ENCODE data around the gene FOLR3.
"Not testable (repeated sequence)": the region's sequence is repeated elsewhere in the genome, so short reads cannot be mapped to it uniquely, and the experiment has no call there.

FOLR3 gene

DNA sequence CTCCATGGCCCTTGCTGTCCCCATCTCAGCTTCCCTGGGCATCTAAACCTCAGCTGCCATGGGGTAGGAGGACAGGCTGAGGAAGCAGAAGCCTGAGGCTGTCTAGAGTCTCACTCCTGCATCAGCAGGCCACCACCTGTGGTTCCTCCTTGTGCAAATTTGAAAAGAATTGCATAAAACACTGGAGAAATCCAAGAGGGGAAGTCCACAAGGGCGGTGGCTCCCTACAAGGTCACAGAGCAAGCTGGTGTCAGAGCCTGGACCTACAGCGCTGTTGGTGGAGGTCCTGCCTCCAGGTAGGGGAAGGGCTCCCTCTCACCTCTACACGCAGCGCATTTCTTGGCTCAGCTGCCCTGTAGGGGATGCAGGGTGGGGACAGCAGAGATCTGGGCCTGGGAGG, at the start of gene FOLR3:
Gene FOLR3, plus strand, starts transcription at position 253 of the 400 bp plus-strand sequence. CDS start 228 bp downstream, outside the sequence.
- not testable (repeated sequence) for DNase-seq (ENCODE audit: extremely low read depth in 1 of 2, low read depth in 1 of 2)

- no peak for DNase-seq (ENCODE audit: extremely low read depth in 1 of 2, low read depth in 1 of 2)
Observed at GRCh38 chr11:72088076-72088808, 47.3 kb upstream of the FOLR3 start.

- no peak for DNase-seq (ENCODE audit: extremely low read depth in 1 of 2, low read depth in 1 of 2)
Observed at GRCh38 chr11:72091292-72091691, 44.2 kb upstream of the FOLR3 start.

- DNase-seq (ENCODE audit: extremely low read depth in 1 of 2, low read depth in 1 of 2), result no peak
Observed at GRCh38 chr11:72098741-72099140, 36.8 kb upstream of the FOLR3 start.

DNA sequence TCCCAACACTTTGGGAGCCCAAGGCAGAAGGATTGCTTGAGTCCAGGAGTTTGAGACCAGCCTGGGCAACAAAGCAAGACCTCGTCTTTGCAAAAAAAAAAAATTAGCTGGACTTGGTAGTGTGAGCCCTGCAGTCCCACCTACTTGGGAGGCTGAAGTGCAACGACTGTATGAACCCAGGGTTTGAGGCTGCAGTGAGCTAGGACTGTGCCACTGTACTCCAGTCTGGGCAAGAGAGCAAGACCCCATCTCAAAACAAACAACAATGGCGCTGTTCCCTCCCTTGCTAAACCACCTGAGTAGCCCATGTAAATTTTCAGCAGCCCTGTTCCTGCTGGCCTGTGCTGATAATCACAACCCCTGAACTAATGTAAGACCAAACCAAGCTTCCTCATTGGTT, 35.5 kb upstream of the FOLR3 start:
- DNase-seq (ENCODE audit: extremely low read depth in 1 of 2, low read depth in 1 of 2), result no peak

DNA sequence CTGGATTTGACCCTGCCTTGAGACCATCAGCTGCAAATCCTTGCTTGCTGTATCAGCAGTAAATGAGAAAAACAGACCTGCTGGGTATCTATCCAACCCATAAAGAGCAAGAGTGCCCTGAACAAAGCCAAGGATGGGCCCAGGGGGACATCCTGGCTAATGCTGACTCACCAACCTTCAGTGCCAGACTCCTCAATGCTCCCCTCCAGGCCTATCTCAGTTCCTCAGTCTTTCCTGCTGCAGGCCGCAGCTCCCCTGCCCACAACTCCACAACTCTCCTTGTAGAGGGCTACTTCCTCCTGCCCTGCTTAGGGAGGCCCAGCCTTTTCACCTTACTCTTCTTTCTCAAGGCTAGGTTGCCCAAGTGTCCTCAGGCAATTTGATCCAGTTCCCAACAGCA, 35.1 kb upstream of the FOLR3 start:
- no peak for DNase-seq (ENCODE audit: extremely low read depth in 1 of 2, low read depth in 1 of 2)

DNA sequence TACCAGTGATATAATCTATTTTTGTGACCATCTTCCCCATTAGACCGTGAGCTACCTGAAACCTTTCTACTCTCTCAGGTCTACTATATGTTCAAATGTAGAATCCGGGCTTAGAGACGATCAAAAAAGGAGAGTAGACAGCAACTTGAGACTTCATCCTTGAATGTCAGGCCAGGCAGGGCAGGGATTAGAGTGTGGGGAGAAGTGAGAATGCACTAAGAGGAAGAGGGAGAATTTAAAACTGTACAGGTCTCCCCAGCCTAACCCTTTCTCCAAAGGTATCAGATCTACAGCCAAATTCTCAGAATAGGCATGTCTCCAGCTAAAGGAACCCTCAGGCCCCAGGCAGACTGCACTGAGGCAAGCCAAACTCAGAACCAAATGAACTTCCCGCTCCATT, 33.4 kb upstream of the FOLR3 start:
- DNase-seq (ENCODE audit: extremely low read depth in 1 of 2, low read depth in 1 of 2), result no peak

DNA sequence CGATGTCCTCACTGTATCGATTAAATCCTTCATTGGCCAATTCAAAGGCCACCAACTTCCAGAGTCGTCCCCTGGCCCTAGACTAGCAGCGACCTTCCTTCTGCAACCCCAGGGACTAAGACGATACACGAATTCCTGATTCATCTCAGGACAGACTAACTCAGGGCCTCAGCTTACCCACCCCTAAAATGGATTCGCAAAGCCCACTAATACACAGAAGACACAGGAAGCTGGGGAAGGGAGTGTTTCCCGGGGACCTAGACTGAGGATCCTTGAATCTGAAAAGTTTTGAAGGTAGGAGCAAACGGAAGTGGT, 32.9 kb upstream of the FOLR3 start:
- DNase-seq (ENCODE audit: extremely low read depth in 1 of 2, low read depth in 1 of 2), result no peak

GRCh38 chr11:72102946-72103753, 32.4 kb upstream of the FOLR3 start, which contains the start of gene LAMTOR1:
LAMTOR1 (minus strand) TSS chr11:72103297; CDS start chr11:72103224, 73 bp downstream.
- DNase-seq (ENCODE audit: extremely low read depth in 1 of 2, low read depth in 1 of 2), result peak; percentile 96 to 99

- DNase-seq (ENCODE audit: extremely low read depth in 1 of 2, low read depth in 1 of 2), result no peak
Observed at GRCh38 chr11:72103754-72104167, 31.8 kb upstream of the FOLR3 start.

DNA sequence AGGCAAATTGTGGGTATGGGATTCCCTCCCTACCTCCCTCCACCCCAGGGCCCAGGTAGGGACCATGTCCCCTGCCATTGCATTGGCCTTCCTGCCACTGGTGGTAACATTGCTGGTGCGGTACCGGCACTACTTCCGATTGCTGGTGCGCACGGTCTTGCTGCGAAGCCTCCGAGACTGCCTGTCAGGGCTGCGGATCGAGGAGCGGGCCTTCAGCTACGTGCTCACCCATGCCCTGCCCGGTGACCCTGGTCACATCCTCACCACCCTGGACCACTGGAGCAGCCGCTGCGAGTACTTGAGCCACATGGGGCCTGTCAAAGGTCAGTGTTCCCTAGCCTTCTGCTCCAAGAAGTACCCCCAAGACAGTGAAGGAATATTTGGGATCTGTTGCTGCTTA, 29.6 kb upstream of the FOLR3 start, which contains the start of gene TOMT:
Gene TOMT, plus strand, starts transcription at position 37 of the 400 bp plus-strand sequence. Its CDS starts 28 bp downstream, at position 65.
- DNase-seq (ENCODE audit: extremely low read depth in 1 of 2, low read depth in 1 of 2), result no peak

GRCh38 chr11:72111300-72112142, 24.0 kb upstream of the FOLR3 start:
- DNase-seq (ENCODE audit: extremely low read depth in 1 of 2, low read depth in 1 of 2), result no peak

GRCh38 chr11:72112143-72112977, 23.2 kb upstream of the FOLR3 start, which contains the start of gene ANAPC15:
ANAPC15 (minus strand) TSS chr11:72112695; CDS start chr11:72111276, 1,419 bp downstream.
- DNase-seq (ENCODE audit: extremely low read depth in 1 of 2, low read depth in 1 of 2), result peak; percentile 90 to 100

- no peak for DNase-seq (ENCODE audit: extremely low read depth in 1 of 2, low read depth in 1 of 2)
Observed at GRCh38 chr11:72112978-72113808, 22.3 kb upstream of the FOLR3 start.

- DNase-seq (ENCODE audit: extremely low read depth in 1 of 2, low read depth in 1 of 2), result no peak
Observed at GRCh38 chr11:72114570-72114969, 21.0 kb upstream of the FOLR3 start.

DNA sequence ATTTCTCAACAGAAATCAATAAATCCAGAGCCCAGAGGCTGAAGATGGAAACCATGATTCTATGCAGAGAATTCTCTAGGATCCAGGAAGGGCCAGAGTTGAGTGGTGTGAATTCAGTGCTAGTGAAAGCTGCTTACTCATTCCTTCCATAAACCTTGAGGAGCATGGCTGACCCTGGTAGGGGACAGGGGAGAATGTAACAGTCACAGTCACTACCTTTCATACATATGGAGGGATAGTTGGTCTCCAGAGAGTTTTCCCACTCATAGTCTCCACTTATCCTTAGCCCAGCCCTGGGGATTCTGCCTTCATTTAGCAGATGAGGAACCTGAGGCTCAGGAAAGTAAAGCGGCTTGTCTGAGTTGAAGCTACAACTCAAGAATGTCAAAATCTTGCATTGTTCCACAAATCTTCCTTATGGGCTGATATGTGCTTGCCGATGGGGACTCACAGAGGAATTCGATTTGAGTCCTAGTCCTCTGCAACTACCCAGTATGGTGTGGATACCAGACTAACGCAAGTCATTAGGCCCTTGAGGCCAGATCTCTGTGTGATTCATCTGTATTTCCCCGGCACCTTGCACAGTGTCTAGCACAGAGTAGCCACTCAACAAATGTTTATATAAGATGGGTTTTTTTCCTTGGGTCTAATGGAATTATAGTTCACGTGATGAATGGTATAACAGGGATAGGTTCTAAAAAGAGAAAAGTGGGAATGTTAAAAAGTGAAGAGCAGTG, 19.3 kb upstream of the FOLR3 start:
- DNase-seq (ENCODE audit: extremely low read depth in 1 of 2, low read depth in 1 of 2), result no peak

DNA sequence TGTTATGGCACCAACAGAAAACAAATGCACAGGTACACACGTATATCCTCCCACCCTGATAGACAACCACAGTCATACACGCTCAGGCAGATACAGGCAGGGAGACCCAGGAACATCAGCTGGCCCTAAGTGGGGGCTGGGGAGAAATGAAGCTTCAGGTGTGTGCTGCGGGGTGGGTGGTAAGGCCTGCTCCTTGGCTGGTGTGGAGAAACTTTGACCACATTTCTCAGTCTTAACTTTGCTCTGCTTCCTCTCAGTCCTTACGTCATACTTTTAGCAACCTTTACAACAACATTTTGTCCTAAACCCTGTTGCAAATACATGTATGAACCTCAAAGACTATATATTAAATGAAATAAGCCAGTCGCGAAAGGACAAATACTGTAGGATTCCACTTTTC, 16.3 kb upstream of the FOLR3 start:
- no peak for DNase-seq (ENCODE audit: extremely low read depth in 1 of 2, low read depth in 1 of 2)

DNA sequence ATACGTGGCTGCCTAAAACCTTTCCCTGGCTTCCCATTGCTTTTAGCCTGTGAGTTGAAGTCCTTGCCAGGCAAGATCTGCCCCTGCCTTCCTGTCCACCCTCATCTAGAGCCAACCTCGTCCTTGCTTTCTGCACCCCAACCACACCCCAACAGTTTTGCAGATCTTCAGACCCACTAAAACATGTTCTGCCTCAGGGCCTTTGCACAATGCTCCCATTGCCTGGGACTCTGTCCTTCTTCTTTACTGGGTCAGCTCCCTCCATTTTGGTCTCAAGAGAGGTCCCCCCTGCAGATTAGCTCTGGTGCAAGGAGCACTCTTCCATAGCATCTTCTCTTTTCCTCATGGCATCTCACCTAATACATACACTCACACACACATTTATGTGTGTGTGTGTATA, 14.6 kb upstream of the FOLR3 start:
- DNase-seq (ENCODE audit: extremely low read depth in 1 of 2, low read depth in 1 of 2), result no peak

DNA sequence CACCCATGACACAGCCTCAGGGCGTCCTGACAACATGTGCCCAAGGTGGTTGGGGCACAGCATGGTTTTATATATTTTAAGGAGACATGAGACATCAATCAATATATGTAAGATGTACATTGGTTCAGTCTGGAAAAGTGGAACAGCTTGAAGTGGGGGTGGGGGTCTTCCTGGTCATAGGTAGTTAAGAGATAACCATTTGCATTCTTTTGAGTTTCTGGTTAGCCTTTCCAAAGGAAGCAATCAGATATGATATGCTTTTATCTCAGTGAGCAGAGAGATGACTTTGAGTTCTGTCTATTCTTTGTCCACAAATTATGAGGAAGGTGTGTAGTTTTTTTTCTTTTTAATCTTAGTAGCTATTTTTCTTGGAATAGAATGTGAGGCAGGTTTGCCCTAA, 12.9 kb upstream of the FOLR3 start:
- no peak for DNase-seq (ENCODE audit: extremely low read depth in 1 of 2, low read depth in 1 of 2)

Measured in stimulated activated CD8-positive, alpha-beta memory T cell treated with anti-CD3 and anti-CD28 coated beads, Interleukin-7, amount 100 ng/mL, for 48 hours (primary cell).